Astrocyte of the cerebellum (primary cell): Measurements from ENCODE around the gene PIGK.
"Not testable (repeated sequence)": the region's sequence is repeated elsewhere in the genome, so short reads cannot be mapped to it uniquely, and the experiment has no call there.

Experiments
- DNase-seq: peaks from one replicate; pipeline ENCODE4 v3.0.0-alpha.2; 2011; ENCODE audit warnings: low read depth
- H3K4me3 ChIP-seq: 2 replicates; pipeline ENCODE4 v1.5.1; 2011; ENCODE audit warnings: mild to moderate bottlenecking, low read depth, low read length, moderate library complexity
- CTCF ChIP-seq: IDR thresholded peaks from 2 replicates; pipeline ENCODE4 v1.5.1; 2012; ENCODE audit warnings: low read length, low read depth, moderate library complexity, mild to moderate bottlenecking; ENCODE audit errors: missing control alignments
- in situ Hi-C: cut with HindIII; loops from 2 replicates; pipeline ENCODE4 v1.10.0; 2017; ENCODE audit warnings: low sequenced_read_pairs

PIGK gene

GRCh38 chr1:77179632-77180031, 39.6 kb downstream of the PIGK start:
- in situ Hi-C loops, result no loop called here
- H3K4me3 ChIP-seq, result no peak overlapping the region
- TF ChIP-seq CTCF, result no peak
- no peak for DNase-seq

- no peak for DNase-seq
- no peak for TF ChIP-seq CTCF
- in situ Hi-C loops, result no loop called here
- no peak overlapping the region for H3K4me3 ChIP-seq
Measured at GRCh38 chr1:77175230-77175844, 43.9 kb downstream of the PIGK start.

- H3K4me3 ChIP-seq, result no peak overlapping the region
- no peak for TF ChIP-seq CTCF
- DNase-seq, result peak; percentile 80
- in situ Hi-C loops, result no loop called here
Measured at GRCh38 chr1:77170687-77171086, 48.5 kb downstream of the PIGK start.

GRCh38 chr1:77168358-77168757, 50.9 kb downstream of the PIGK start:
- H3K4me3 ChIP-seq, result no peak overlapping the region
- in situ Hi-C loops, result no loop called here
- DNase-seq, result no peak
- no peak for TF ChIP-seq CTCF

- no peak for DNase-seq
- in situ Hi-C loops, result no loop called here
- H3K4me3 ChIP-seq, result no peak overlapping the region
- no peak for TF ChIP-seq CTCF
Measured at GRCh38 chr1:77164434-77164944, 54.7 kb downstream of the PIGK start.

GRCh38 chr1:77159706-77160105, 59.5 kb downstream of the PIGK start:
- H3K4me3 ChIP-seq, DNase-seq, in situ Hi-C loops: not testable (repeated sequence)

GRCh38 chr1:77156214-77156613, 63.0 kb downstream of the PIGK start:
- TF ChIP-seq CTCF, result no peak
- in situ Hi-C loops, result no loop called here
- no peak overlapping the region for H3K4me3 ChIP-seq
- no peak for DNase-seq
